ENCODE data around the gene EXD1.

Gene EXD1

DNA sequence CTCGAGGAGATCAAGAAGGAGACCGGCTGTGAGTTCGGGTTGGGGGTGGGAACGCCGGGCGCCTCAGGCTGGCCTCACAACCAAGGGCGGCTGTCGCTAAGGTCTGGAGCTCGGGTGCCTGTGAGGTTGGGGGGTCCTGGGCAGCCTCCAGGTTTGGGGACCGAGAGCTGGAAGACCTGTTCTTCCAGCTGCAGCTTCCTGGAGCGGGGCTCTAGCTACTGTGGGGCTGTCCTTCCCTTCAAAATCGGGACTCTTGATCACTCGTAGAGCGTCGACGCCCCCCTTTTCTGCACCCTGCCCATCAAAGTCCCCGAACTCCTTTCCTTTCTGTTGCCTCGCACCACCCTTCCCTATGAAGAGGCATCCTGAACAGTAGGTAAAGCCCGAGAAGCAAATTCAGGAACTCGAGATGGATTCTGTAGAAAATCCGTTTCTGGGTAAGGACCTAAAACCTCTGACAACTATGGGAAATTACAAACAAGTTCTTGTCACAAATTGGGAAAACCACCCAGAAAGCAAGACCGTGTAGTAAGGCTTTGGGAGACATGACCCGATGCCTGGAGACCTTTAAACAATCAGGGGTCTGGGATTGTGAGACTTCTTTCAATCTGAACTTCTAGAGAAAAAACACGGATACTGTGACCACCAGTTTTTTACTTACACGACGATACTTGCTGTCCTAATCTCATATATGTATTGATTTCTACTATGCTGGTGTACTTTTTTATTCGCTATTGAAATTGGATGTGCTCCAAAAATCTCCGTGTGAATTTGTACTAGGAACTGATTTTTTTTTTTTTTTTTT lies 1.1 kb upstream of the EXD1 start:
- DNase-seq = no peak

DNA sequence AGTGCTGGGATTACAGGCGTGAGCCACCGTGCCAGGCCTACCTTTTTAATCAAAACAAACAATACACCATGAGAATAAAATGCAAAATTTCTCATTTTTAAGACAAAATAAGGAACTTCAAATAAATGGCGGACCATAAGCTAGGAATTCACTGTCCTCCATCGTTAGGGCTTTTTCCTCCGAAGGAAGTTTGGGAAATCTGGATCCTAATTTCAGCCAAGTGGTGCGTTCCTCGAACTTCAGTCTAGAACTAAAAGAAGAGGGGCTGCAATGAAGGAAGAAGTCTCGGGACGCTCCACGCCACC lies 260 bp downstream of the EXD1 start:
- no peak for DNase-seq

DNA sequence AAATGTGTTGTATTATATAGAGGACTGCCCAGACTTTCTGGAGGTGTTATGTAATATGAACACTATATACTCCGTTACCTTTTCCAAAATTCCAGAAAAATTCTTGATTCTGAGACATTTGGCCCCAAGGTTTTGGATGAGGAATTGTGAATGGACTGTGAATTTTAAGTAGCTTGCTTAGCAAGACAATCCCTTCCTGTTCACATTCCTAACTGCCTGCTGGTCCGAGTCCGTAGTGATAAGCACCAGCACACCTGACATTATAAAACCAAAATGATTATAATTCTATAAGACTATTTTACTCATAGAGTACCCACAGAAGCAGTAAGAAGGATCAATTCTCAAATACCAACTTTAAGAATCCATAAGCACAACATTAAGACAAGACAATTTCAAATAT lies 11.2 kb downstream of the EXD1 start:
- DNase-seq = no peak

DNA sequence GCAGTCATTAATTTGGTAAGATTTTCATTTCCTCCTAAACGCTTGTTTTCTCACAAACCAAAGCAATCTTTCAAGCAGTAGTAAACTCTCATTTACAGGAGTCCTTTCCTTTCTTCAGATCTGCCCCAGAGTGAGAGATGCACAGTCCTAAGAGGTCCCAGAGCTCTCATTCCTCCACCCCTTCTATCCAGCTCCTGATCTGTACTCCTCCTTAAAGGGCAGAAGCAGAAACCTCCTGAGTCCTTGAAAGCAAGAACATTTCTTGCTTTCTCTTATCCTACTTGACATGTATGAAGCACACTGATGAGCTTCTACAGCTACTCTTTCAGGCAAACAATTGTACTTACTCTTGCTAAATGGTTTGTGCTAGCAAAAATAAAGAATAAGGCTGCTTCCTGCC lies 11.7 kb downstream of the EXD1 start:
- no peak for DNase-seq

DNA sequence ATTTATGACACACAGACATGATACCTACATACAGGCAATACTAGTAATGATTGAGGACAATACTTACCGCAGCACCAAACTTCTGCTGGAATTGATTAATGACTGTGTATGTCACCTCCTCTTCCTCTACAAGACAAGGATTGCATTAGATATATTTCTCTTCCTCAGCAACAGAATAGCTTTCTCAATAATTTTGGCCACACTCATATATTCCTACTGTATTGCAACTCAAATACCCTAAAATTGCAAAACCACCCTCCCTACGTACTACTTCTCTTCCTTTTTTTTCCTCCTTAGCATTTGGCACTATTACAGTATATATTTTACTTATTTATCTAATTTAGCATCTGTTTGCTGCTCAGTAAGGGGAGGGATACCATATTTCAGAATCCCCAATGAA lies 14.8 kb downstream of the EXD1 start:
- DNase-seq = peak; percentile 95

DNA sequence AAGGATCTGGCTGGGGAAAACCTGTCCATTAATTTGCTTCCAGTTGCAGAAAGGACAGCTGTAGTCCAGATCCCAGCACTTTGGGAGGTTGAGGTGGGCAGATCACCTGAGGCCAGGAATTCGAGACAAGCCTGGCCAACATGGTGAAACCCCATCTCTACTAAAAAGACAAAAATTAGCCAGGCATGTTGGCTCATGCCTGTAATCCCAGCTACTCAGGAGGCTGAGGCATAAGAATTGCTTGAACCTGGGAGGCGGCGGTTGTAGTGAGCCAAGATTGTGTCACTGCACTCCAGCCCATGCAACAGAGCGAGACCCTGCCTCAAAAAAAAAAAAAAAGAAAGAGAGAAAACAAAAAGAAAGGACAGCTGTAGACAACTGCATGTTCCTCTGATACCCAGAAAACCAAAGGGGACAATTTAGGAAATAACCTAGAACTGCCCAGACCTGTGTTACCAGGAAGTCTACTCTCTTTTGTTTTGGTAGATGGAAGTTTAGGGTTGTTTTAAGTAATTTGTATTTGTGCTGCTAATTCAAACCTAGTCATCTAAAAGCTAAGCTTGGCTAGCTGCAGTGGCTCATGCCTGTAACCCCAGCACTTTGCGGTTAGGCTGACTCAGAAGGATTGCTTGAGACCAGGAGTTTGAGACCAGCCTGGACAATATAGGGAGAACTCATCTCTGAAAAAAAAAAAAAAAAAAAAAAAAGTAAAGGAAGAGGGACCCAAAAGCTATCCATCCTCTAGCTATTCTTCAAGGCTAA lies 22.7 kb downstream of the EXD1 start:
- DNase-seq = peak; percentile 80

DNA sequence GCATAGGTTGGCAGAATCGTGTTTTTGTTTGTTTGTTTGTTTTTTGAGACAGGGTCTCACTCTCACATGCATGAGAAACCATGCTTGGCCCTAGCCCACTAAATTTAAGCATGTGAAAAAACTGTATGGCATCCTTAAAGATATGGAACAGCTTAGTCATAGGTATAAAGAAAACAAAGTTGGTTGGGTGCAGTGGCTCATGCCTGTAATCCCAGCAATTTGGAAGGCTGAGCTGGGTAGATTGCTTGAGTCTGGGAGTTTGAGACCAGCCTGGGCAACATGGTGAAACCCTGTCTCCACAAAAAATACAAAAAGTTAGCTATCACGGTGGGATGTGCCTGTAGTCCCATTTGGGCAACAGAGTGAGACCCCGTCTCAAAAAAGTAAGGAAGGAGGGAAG lies 25.2 kb downstream of the EXD1 start:
- DNase-seq = no peak

DNA sequence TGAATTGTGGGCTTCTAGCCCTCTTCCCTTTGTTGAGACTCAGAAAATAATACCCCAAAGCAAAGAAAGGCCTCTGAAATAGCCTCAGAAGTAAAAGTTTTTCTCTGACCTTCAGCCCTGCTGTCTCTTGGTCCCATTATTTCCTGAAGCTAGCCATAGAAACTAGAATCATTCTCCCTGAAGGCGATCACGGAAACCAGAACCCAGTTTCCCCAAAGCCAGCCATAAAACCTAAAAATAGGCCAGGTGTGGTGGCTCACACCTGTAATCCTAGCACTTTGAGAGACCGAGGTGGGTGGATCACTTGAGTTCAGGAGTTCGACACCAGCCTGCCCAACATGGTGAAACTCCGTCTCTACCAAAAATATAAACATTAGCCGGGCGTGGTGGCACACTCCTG lies 27.2 kb downstream of the EXD1 start:
- DNase-seq = no peak

DNA sequence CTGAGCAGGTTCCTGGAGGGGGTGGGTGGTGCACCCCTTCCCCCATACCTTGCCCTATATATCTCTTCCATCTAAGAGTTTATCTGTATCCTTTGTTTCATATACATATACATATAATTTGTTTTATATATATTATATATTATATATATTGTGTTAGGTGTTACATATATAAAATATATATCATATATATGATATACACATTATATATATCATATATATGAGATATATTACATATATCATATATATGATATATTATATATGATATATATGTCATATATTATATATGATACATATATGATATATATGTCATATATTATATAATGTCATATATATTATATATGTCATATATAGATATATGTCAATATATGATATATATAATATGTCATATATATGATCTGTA lies 31.1 kb downstream of the EXD1 start:
- DNase-seq = no peak

DNA sequence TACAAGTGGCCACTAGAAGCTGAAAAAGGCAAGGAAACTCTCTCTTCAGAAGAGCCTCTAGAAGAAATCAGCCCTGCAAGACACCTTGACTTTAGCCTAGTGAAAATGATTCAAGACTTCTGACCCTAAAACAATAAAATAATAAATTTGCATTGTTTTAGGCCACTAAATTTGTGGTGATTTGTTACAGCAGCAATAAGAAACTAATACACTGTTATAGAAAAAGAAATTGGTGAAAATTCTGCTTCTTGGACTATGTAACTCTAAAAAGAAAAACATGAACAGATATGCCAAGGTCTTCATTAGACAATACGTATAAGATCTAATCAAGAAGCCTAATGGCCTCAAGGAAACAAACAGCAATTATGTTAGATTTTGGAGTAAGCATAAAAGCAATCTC lies 36.1 kb downstream of the EXD1 start:
- no peak for DNase-seq

DNA sequence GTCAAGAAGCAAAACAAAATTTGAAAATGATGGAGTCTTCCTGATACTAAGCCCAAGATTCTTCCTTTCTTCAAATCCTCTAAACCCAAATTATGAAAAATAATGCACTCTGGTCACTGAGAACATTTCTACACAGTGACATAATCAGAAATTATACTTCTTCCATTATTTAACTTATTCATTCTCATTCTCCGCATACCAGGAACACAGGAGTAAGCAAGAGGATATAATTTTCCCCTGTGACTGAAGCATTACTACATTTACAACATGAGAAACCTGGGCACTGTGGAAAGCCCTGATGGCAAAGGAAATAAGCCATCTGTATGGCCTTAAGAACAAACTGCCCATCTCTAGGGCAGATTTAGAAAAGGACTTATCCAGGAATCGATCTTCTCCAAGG lies 47.0 kb downstream of the EXD1 start:
- DNase-seq = no peak

DNA sequence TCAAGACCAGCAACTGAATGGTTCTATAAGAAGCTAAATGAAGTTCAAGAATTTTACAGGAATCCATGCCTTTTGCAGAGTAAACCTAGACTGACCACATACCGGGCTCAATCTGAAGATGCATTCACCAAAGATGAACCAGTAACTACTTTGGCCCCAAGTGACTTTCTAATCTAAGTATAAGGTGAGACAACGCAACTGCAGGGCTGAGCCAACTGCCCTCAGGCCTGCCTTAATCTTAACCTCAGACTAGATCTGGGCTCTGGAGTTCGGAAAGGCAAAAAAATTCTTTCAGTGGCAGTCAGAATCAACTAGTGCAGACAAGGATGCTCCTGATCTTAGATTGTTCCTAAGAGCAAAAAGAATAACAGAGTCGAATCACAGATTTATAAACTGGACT lies 48.3 kb downstream of the EXD1 start:
- DNase-seq = no peak

DNA sequence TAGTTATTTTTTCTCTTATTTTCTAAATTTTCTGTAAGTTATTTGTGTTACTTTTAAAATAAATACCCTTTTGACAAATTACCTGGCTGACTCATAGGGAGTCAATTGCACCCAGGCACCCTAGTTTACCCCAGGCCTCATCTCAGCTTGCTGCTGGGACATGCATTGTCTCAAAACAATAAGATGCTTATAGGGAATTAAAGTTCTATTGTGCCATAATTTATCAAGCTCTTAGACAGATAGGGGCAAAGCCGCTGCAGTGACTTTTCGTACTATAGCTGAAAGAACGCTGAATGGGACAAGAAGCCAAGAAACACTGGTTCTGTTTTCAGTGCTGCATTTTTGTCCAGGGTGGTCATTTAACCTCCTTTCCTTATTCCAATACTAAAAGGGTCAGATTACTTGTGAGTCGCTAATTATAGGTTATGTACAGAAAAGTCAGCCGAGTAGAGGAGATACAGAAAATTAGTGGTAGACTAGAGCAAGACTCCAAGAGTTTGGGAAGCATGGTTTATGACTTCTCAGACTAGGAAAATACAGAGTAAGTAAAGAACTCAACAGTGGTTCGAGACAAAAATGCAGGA lies 50.3 kb downstream of the EXD1 start:
- DNase-seq = no peak

DNA sequence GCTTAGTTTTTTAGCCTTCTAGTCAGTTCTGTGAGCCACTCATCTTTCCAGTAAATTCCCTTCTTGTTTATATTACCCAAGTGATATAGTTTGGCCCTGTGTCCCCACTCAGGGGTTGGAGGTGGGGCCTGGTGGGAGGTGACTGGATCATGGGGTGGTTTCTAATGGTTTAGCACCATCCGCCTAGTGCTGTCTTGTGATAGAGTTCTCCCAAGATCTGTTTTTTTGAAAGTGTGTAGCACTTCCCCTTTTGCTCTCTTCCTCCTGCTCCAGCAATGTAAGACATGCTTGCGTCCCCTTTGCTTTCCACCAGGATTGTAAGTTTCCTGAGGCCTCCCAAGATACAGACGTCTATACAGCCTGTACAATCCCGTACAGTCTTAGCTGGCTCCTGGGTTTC lies 60.8 kb downstream of the EXD1 start:
- DNase-seq = peak; percentile 82

DNA sequence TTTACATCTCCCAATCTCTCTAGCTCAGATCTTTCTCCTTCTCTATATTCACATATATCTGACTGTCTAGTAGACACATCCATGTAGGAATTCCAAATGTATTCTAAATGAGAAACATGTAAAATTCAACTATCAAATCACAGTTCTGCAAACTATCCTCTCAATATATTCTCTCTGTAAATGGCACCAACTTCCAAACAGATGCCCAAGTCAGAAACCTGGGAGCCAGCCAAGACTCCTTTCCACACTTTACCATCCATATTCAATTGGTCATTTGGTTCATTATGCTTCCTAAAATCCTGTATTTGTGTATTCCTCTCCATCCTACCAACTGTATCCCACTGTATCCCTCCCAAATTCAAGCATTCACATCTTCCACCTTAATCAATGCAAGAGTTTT lies 61.5 kb downstream of the EXD1 start:
- no peak for DNase-seq

DNA sequence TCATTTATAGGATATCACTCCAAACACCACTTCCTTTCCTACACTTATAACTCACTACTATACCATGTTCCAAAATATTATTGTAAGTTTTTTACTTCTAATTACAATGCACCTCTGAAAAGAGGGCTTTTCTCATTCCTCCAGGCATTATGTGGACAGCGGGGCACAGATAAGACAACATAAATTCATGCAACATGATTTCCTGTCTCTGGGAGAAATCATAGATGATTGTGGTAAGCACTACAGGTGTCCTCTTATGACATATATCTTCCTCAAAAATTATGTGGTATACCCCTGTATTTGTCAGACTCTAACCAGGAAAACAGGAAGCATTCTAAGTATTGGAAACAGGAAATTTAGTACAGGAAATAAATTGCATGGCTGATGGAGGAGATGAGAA lies 68.8 kb downstream of the EXD1 start:
- DNase-seq = no peak

DNA sequence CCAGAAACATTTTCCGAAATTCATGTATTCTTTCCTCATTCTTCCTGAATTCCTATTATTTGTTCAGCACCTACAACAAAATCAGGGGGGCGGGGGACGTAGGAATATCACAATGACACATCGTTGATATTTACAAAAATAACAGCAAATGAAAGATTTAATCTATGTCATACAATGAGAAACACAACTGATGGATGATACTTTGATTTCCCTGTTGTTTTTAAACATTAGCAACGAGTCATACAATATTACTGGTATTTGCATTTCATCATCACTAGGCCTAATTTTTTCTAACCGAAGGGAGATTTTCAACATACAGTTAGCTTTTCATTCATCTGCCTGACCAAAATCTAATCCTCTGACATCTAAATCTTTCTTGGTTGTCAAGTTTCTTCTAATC lies 69.2 kb downstream of the EXD1 start:
- DNase-seq = no peak

DNA sequence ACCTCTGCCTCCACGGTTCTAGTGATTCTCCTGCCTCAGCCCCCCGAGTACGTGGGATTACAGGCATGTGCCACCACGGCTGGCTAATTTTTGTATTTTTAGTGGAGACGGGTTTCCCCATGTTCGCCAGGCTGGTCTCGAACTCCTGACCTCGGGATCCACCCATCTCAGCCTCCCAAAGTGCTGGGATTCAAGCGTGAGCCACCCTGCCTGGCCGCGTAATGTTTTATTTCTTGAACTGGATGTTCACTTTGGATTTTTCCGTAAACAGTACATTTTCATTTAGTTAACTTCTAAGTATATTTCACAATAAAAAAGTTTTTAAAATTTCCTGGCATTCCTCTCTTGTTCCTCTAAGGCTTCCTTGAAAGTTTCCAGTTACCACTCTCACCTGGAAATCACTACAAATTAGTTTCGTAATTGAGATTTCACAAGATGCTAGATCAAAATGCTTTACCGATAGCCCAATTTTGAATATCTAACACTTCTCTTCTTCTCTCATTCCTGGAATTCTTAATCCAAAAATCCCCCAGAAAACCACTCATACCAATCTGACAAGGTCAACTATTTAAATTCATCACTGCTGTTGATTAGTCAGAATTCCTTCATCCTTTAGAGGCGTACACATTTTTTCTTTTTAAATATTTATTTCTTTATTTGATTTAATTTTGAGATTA lies 69.8 kb downstream of the EXD1 start:
- DNase-seq = no peak

DNA sequence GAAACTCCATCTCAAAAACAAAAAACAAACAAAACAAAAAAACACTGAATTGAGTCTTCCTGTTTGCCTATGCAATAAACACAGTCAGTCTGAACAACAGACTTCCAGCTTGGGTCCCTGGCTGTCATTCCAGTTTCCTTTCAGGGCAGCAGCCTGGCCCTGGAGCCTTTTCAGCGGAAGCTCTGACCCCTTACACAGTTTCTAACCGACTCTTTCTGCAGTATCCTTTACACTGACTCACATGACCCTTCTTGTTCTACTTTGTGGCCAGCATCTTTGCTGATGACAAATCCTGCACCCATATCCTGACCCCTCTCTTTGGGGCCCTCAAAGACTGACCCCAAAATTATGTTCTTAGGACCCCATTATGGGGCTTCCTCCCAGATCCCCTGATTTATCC lies 76.1 kb downstream of the EXD1 start:
- no peak for DNase-seq

DNA sequence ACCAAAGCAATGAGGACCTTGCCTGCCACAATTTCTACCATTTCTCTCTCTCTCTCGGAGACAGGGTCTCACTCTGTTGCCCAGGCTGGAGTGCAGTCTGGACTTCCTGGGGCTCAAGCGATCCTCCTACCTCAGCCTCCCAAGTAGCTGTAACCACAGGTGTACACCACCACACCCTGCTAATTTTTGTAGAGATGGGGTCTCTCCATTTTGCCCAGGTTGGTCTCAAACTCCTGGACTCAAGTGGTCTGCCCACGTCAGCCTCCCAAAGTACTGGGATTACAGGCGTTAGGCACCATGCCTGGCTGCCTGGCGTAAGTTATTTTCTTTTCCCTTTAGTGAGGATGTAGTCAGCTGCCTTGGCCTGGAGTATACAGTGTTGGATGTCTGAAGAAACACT lies 76.8 kb downstream of the EXD1 start:
- DNase-seq = no peak

DNA sequence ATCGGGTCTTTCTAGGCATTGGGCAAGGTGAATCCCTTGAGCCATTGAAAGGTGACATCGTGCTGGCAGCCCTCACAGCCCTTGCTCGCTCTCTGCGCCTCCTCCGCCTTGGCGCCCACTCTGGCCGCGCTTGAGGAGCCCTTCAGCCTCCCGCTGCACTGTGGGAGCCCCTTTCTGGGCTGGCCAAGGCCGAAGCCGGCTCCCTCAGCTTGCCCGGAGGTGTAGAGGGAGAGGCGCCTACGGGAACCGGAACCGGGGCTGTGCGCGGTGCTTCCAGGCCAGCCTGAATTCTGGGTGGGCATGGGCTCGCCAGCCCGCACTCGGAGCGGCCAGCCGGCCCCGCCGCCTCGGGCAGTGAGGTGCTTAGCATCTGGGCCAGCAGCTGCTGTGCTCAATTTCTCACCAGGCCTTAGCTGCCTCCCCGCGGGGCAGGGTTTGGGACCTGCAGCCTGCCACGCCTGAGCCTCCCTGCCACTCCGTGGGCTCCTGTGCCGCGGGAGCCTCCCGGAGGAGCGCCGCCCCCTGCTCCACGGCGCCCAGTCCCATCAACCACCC lies 79.0 kb downstream of the EXD1 start:
- DNase-seq = no peak

DNA sequence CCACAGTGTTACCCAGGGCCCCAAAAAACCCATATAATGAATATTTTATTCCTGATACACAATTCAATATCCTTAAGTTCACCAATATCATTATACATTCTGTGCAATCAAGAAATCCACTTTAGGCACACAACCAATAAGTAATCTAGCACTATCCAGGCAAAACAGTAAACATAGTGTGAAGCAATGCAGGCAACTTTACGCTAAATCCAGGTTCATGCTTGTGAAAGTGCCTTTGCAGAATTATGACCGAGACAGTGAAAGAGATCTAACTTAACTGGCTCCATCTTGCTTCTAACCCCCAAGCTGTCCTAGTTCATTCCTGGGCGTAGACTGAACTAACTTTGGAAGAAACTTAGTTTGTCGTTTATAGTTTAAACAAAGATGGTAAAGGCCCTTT lies 80.3 kb downstream of the EXD1 start:
- DNase-seq = no peak

DNA sequence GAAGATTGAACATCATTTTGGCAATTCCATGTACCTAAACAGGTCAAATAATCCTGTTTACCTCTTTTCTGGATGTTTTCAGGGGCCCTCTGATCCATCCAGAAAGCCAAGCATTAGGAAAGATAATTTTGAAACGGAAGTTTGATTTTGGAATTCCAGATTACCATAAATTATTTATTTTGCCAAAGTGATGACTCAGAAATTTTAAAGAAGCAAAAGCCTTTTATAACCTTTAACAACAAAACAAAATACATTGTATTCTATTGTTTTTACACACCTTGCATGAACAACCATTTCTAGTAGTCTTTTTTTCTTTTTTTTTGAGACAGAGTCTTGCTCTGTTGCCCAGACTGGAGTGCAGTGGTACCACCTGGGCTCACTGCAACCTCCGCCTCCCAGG lies 82.5 kb downstream of the EXD1 start:
- DNase-seq = no peak

DNA sequence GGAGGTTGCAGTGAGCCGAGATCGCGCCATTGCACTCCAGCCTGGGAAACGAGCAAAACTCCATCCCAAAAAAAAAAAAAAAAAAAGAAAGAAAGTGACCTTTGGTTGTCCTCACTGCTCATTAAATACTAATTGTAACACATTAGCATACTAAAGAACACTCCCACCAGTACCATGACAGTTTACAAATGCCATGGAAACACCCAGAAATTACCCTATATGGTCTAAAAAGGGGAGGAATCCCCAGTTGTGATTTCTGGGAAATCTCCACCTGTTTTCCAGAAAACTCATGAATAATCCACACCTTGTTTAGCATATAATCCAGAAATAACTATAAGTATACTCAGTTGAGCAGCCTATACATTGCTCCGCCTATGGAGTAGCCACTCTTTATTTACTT lies 90.9 kb downstream of the EXD1 start:
- no peak for DNase-seq

All from MV-4-11 (cell line).